ENCODE measurements around the gene PPP2R2C.

Gene PPP2R2C

DNA sequence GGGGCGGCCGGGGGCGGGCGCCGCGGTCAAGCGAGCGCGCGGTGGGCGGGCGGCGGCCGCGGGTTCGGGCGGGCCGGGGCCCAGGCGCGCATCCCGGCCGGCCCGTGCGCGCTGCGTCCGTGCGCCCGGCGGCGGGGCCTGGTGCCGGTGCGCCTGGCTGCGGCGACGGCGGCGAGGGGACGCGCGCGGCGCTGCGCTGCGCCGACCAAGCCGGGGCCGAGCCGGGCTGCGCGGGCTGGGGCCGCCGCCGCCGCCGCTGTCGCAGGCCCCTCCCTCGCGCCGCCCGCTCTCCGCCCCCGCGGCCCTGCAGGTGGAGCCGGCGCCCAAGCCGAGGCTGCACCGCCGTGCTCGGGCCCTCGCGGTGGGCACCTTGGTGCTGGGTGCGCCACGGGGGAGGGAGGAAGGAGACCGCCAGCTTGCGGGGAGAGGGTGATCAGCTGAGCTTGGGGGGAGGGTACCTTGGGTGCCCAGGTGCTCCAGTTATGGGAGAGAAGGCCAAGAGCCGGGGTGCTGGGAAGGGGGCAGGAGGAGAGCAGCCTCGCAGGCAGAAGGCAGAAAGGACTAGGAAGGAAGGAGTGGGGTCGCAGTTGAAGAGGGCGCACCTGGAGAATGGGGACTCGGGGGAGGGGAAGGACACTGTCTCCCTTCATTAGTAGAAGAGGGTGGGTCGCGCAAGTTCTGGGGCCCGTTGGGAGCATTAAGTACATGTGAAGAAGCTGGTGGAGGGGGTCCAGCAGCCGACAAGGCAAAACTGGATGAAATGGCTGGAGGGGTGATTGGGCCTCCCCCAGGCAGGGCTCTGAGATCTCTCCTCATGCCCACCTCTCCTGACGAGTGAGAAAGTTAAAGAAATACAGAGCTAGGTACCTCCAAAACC, at the start of gene PPP2R2C:
PPP2R2C (minus strand) TSS at position 228 of the 877 bp plus-strand sequence. CDS start 385 bp downstream, outside the sequence.
- DNase-seq (ENCODE audit: low read depth in 3 of 3), result no peak

DNA sequence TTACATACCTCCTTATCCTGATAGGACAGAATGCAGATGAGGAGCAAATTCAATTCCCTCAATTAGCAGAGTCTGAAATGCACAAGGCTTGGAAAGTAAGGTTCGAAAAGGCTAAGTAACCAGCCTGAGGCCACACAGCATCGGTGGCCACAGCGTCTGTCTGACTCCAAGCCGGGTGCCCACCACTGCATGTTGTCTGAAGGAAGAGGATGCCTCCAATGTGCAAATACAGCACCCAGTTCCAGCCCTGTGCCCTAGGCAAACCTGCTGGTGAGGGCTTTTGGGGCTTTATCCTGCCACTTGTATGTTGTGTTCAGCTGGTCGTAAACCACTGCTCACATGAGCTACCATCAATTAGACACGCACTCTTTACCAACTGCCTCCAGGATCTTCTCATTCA, 48.6 kb upstream of the PPP2R2C start:
- DNase-seq (ENCODE audit: low read depth in 3 of 3), result no peak

DNA sequence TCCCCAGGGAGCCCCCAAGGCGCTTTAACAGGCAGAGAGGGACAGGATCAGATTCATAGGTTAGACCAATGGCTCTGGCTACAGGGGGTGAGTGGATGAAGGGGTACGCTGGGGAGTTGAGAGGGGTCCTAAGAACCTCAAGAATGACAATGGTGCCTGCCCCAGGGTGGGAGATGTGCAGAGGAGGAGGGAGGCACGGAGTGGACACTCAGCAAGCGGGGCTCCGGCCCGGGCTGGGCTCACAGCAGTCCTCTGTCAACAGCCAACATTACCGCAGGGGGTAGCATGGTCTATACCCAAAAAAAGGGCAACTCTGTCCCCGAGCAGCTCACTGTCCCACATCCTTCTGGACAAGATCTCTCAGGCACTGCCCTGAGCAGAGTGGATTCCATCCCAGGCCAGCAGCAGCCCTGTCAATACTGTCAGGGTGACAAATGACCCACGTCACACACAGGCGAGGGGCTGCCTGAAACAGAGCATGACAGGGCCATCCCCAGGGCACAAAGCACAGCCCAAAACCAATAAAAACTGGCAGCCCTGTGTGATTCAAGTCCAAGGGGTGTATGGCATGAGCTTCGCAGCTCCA, 47.7 kb upstream of the PPP2R2C start:
- no peak for DNase-seq (ENCODE audit: low read depth in 3 of 3)

DNA sequence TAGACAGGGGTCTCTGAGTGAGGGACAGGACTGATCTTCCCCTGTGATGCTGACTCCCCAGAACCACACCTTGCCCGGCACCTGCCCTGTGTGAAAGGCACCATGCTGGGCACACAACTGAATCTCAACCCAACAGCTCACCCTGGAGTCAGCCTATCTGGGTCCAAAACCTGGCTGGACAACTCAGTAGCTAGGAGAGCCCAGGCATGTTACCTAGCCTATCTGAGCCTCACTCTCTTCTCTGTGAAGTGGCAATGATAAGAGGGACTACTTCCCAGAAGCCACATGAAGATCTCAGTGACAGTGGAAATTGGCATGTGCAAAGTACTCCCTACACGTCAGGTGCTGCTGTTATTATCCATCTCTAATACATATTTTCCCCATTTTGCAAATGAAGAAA, 44.8 kb upstream of the PPP2R2C start:
- DNase-seq (ENCODE audit: low read depth in 3 of 3), result no peak

DNA sequence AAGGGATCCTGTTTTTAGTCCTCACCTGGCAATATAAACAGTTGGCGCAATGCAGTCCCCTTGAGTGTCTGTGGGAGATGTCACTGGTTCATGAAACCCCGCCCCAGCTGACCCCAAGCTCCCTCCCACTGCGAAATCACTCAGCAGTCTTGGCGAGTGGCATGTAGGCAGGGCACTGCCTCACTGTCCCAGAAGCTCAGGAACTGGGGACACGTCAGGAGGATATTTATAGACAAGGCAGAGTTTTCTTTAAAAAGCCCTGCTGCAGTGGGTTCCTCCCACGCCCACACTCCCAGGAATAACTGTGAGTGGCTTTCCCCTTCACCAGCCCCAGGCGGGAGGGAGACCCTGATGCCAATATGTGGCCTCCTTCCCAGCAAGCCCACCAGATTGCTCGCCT, 44.3 kb upstream of the PPP2R2C start:
- DNase-seq (ENCODE audit: low read depth in 3 of 3), result no peak

DNA sequence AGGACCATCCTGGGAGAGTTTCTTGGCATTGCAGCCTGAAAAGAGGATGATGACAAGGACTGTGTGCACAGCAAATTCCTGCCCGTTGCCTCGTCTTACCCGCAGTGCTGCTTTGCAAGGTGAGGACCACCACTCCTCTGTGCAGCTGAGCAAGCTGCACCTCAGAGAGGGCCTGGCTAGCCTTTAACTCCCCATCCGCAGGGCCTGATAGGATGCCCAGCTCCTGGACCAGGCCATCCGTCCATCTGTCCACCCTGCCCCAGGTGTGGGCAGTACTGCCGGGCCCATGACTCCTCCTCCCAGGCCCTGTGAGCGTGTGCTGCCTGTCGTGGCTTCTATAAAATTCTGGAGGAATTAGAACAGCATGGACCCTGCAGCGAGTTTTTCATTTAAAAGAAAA, 43.9 kb upstream of the PPP2R2C start:
- no peak for DNase-seq (ENCODE audit: low read depth in 3 of 3)

DNA sequence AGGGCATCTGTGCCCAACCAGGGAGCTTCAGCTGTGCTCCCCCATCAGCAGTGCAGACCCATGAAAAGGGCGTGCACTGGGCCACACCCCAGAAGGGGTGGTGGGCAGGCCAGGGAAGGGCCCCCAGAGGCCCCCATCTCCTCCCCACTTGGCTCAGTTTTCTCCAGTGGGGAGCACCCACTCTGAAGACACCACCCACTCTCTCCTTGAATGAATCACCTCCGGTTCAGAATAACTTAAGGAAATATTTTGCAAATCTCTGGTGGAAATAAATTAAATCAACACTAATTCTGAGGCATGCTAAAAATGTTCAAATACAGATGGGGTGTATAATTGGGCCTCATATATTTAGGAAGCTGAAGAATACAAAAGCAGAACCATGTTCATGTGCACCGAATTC, 41.3 kb upstream of the PPP2R2C start:
- DNase-seq (ENCODE audit: low read depth in 3 of 3), result no peak

DNA sequence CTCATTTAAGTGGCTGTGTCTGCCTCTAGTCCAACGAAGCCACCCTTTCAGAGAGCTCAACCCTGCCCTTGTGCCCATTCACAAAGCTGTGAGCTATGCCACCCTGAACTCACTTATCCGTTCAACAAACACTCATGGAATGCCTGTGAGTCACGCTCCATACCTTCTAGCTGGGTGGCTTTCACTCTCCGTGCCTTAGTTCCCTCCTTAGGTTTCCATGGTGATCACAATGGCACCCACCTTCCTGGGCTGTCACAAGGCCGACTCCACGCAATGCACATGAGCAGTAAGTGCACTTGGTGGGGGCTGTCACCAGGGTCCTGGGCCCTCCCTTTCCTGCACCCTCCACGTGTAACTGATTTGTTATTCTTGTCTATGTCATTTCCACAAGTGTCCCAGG, 37.2 kb upstream of the PPP2R2C start:
- DNase-seq (ENCODE audit: low read depth in 3 of 3), result no peak

- DNase-seq (ENCODE audit: low read depth in 3 of 3), result no peak
These were observed 34.9 kb upstream of the PPP2R2C start for GRCh38 chr4:6507345-6507744.

DNA sequence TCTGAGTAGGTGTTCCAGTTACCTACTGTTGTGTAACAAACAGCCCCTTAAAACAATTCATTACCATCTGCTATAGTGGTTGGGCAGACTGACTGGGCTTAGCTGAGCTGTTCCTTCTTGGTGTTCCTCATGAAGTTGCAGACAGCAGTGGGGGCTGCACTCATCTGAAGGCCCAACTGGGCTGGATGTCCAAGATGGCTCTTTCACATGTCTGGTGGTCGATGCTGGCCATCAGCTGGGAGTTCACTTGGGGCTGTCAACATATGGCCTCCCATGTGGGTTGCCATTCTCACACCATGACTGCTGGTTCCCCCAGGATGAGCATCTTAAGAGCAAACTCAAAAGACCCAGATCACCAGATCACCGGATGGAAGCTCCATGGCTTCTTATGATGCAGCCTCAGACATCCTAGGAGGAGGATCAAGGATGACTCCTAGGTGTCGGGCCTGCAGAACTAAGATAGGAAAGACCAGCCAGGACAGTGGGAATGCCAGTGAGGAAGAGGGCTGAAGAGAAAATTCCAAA, 34.3 kb upstream of the PPP2R2C start:
- DNase-seq (ENCODE audit: low read depth in 3 of 3), result no peak

- no peak for DNase-seq (ENCODE audit: low read depth in 3 of 3)
These were observed 32.6 kb upstream of the PPP2R2C start for GRCh38 chr4:6504900-6505496.

DNA sequence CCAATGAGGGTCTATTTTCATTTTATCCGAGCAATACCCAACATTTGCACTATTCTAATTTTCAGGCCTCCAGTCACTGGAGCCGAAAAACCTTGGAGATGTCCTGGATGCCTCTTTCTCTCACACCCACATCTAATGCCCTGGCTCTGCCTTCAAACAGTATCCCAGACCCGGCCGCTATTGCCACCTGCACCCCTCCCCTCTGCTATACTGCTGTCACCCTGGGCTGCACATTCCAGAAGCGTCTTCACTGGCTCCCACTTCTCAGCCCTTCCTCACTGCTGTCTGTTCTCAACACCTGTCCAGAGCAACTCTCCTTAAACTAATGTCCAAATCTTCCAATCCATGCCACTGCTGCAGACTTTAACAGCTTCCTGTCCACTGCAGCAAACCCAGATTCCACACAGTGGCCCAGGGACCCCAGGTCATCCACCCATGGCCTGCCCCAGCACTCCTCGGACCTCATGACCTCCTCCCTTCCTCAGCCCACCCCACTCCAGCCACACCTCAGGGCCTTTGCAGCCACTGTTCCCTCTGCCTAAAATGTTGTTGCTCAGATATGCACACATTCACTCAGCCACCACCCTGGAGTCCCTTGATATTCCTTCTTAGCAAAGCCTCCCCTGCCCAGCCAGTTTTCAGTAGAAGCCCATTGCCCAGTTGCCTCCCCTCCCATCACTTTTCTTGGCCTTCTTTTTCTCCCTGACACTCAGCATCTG, 30.5 kb upstream of the PPP2R2C start:
- no peak for DNase-seq (ENCODE audit: low read depth in 3 of 3)

GRCh38 chr4:6502147-6502546, 29.7 kb upstream of the PPP2R2C start:
- DNase-seq (ENCODE audit: low read depth in 3 of 3), result no peak

DNA sequence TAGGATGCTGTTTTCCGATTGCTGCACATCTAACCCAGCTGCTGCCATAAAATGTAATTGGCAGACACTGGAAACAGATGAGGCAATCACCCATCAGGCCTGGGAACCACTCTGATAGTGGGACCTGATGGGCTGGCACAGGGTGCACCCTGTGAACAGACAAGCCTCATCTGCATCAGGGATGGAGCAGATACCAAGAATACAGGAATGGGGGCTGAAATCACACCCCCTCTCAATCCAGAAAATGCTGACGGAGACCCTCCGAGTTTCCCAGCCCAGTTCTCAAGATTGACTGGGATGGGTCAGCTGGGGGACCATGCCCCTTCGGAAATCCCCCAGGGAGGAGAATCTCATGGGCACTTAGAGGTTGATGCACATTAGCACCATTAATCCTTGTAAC, 28.8 kb upstream of the PPP2R2C start:
- DNase-seq (ENCODE audit: low read depth in 3 of 3), result no peak

GRCh38 chr4:6500481-6501140, 28.2 kb upstream of the PPP2R2C start:
- no peak for DNase-seq (ENCODE audit: low read depth in 3 of 3)

GRCh38 chr4:6499238-6499600, 26.8 kb upstream of the PPP2R2C start:
- DNase-seq (ENCODE audit: low read depth in 3 of 3), result no peak

DNA sequence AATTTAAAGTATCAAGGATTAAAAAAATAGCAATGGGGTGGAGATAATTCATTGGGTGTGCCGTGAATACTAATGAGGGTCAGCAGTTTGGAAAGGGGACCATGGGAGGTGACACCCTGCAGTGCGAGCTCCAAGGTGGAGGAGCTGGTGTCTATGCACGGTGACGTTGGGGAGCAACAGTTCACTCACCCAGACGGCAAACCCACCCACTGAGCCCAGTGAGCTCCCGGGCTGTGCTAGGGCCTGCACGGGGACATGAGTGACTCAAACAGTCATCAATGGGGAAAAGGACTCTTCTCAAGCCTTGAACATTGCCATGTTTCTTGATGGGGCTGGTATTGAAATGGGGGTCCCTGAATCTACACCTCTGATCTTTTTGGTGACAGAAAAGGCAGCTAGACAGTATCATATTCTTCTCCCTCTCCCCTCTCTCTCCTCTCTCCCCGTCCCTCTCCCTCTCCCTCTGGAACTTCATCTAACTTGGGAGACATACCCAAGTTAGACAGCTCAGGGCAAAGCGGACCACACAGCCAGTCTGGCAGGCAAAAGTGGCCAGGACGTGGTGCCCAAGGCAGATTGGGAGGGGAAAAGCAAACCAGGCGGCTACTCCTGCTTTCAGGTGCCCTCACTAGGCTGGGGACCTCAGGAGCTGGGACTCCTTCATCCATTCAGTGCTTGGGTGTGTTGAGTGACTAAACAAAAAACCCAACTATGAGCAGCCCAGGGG, 26.3 kb upstream of the PPP2R2C start:
- no peak for DNase-seq (ENCODE audit: low read depth in 3 of 3)

DNA sequence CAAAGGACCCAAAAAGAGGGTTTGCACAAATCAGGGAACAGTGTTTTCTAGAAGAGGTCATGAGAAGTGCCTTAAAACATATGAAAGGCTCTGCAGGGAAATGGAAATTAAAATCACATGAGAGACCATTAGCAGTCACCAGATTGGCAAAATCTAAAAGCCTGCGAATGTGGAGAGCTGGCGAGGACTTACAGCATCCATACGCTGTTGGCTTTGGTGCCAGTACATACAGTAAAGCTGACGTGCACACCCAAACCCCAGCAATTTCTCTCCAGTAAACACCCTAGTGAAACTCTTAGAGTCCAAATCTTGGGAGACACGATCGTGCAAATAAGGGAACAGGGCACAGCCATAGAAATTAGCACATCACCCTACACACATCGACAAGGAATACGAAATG, 25.4 kb upstream of the PPP2R2C start:
- no peak for DNase-seq (ENCODE audit: low read depth in 3 of 3)

- no peak for DNase-seq (ENCODE audit: low read depth in 3 of 3)
These were observed 23.3 kb upstream of the PPP2R2C start for GRCh38 chr4:6495736-6496135.

DNA sequence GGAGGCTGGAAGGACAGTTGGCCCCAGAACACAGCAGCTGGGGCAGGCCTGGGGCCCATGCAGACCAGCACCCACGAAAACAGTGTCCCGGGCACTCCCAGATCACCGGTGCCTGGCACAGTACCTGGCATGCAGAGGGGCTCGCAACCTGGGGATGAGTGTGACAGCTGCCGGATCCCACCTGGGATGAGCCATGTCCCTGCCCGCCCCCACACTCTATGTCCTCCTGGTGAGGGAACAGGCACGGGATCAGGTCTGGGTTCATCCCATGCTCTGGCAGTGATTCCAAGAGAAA, 22.8 kb upstream of the PPP2R2C start:
- DNase-seq (ENCODE audit: low read depth in 3 of 3), result no peak
